Bone marrow (tissue), 2 donors: ENCODE measurements around the gene STXBP6.

Experiments used
- DNase-seq, 2 donors: peaks; one replicate each; lab custom pipeline; 2025; lab: John Stamatoyannopoulos, UW

STXBP6 gene

DNA sequence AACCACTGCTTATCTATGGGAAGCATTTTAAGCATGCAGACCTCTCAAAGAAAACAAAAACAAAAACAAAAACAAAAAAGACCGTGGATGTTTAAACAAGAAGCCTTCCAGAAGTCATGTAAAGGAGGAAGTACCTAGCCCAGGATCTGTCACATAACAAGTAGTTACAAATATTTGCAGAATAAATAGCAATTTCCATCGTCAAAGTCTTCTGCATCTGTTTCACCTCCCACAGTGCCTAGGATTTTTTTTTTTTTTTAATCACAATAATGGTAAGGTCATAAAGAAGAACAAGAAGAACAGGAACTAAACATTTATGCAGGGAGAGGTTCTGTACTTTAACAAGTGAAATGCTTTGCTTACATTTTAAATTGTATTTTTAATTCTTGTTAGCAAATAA lies 2.4 kb upstream of the STXBP6 start:
- DNase-seq = no peak

DNA sequence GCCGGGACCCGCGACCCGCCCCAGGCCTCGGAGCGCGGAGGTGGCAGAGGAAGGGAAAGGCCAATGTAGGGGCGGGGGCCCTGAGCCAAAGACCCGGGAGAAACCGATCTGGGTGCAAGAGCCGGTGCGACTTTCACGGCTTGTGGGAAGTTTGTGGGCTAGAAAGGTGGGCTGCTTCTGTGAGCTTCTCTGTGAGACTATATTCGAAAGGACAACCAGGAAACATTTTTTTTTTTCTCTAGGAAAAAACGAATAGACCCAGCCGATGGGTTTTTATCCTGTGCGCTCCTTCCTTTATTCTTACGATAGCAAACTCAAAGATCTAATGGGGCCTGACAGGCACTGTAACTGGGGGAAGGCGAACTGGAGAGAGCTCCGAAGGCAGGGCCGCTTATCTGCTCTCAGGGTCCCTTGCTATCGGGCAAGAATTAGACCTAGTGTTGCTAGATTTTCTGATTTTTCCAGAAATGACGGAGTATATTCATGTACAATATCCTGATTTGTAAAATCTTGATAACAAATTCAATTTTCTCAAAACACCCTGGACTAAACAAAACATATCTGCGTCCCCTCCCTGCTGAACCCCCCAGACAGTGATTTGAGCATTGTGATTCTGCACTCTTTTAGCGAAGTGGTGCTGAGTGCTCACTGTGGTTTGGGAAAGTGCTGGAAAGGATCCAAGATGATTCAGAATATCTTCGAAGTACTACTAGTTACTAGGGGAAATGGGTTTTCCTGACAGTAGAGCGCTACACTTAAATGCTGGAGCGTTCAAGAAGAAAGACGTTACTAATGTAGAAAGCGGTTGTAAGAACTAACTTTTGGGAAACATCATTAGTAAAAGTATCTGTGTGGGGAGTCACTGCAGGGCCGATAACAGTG lies 563 bp upstream of the STXBP6 start:
- DNase-seq = no peak

DNA sequence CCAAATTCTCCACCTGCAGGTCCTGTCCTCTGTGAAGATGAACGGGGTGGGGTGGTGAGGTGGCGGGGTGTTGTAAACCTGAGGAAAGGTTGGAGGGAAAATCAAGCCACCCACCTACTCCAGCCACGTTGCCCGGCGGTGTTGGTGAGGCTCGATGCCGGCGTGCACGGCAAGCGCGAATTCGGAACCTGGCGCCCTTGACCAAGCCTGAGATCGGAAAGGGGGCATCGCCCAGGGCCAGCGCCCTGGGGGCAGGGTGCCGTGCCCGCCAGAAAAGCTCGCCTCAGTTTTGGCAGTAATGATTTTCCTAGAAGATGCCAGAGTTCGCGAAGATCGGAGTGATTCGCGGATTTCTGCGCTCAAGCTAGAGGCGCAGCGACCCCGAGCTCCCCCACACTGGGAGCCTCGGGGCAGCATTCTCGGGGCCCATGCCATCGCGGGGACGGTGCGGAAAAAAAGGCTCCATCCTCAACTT lies 817 bp downstream of the STXBP6 start:
- no peak for DNase-seq

DNA sequence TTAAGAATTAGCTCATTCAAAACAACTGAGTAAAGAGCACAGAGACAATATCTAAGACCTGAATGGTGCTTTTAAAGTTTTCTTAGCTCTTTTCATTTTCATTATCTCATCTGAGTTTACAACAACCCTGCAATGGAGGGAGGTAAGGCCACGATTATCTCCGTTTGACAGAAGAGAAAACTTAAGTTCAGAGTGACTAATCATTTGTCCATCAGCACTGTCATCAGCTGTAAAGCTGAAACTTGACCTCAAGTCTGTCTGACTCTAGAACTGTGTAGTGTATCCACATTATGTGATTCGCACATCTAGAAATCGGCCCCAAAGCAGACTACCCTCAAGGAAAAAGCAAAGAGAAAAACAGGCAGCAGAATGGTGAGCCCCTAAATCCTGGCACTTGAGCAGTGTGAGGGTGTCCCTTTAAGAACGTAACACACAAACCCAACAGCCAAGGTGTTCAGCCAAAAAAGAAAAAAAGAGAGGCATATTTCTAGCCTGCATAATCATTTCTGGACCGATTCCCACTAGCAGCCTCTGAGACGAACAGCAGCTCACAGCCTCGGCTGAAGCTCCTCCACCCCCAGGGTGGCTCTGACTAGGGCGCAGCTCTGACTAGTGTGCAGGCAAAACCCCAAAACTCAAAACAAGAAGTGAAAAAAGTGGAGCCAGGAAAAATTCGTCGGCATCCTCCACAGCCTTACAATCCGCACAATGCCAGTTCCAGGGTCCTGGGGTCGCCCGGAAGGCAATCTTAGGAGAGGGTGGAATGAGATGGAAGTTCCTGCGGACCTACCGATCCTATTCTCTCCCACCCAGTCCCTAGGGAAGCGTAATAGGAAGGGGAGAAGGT lies 1.6 kb downstream of the STXBP6 start:
- DNase-seq = no peak

DNA sequence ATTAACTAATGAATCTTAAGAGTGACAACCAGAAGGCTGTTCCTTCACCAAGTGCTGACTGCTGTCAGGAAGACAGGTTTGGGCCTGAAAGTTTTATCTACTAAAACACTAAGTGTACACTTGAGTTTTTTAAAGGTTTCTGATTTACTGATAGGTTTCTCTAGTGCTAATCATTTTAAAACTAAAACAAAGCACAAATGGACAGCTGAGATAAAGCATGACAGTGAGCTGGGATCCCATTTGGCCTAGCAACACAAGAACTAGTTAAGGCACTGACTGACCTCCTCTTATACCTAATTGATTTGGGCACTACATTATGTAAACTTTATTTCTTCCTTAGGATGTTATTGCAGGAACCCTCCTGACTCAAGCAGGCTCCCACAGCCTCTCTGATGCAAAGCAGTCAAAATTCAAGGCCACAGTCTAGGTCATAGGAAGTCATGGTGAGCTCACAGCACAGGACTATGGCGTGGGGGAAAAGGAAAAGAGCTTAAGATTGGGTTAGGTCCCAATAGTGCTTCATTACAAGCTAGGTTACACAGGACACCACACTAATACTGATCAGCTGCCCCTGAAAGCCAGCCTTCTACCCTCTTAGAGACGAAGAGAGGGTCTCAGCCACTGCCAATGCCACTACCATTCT lies 3.5 kb downstream of the STXBP6 start:
- DNase-seq = no peak

DNA sequence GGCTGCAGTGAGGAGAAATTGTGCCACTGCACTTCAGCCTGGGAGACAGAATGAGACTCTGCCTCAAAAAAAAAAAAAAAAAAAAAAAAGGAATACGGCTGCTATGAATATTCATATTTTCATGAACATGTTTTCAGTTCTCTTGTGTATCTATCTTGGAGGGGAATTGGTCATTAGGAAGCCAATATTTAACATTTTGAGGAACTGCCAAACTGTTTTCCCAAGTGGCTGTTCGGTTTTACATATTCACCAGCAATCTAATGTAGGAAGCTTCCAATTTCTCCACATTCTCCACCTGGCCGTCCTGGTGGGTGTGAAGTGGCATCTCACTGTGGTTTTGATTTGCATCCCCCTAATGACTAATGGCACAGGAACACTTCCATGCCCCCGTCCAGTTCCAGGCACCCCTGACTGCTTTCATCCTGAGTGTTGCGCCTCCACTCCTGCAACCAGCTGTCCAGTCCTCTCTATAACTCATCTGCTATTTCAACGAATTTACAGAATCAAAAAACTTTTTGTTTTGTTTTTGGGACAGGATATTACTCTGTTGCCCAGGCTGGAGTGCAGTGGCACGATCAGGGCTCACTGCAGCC lies 5.7 kb downstream of the STXBP6 start:
- DNase-seq = no peak

DNA sequence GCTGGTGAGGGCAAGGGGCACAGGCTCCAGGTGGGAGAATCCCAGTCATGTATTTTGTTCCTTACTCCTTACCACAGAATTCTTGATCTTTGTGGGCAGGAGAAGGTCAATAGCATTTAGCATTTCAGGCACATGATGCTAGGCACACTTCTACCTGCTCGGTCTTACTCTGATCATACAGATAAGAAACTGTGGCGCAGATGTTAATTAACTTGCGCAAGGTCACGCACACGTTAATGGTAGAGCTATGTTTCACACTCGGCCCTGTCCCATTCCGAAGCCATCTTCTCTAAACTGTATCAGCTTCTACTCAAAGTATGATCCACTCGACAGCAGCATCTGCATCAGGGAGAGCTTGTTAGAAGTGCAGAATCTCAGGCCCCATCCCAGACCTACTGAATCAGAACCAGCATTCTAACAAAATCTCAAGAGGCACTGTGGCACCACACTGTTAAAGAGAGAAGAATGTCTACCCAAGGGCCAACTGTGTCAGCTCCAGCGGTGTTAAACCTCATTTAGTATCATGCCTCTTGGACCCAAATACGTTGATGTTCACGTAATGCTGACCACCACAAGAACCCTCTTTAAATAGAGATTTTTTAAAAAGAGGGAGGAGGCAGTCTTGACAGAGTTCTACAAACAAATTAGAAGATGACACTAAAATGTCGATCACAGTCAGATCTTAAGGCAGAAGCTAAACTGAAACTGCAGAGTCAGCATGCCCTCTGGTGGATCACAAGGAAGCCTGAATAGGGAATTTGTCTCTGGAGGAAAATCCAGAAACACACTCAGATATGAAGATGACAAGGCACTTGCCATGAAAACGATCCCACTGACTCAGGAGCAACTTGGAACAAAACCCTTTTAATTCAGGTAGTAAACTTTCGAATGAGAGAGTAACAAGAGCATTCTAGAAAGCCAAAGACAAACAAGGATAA lies 7.3 kb downstream of the STXBP6 start:
- no peak for DNase-seq

DNA sequence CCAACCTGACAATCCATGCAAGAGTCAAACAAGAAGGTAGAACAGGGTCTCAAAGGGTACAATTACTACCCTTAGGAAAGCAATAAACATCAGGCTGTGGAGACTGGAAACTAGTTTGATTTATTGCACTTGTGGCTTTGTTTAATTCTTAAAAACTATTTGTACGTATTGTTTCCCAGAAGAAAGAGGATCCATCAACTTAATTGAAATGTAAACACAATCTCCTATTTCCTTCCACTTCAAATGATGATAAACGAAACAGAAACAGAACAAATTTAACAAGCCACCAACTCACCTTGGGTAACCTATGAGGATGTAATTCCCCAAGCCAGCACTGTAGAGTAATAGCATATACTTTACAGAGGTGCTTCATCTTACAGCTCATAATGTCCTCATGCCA lies 8.0 kb downstream of the STXBP6 start:
- DNase-seq = no peak

DNA sequence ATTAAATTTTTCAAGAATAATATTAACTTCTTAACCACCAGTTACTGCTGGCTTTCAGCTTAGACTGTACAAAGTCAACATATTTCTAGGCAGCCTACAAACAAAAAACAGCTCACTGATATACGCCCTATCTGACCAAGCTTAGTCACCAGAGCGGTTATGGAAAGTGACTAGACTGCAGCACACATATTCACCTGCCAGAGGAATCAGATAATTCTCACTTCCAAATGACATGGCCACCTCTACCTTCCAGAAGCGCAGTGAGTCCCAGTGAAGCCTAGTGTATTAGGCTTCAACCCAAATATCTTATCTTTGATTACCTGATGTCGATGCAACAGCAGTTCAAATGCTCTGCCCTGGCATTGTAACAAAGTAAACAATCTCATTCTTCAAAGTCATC lies 8.5 kb downstream of the STXBP6 start:
- no peak for DNase-seq

DNA sequence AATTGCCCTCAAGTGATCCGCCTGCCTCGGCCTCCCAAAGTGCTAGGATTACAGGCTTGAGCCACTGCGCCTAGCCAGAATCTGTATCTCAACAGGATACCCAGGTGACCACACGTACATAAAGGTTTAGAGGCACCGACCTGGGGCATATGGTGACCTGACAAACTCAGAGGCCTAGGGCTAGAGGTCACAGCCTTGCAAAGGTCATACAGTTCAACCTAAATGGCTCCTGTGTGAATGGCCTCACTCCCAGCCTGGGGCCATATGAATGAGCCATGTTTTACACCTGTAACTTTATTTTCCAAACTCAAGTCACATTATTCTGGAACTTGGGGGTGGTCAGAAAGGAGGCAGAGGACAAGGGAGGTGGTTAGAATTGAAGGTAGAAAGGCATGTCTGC lies 10.0 kb downstream of the STXBP6 start:
- DNase-seq = no peak

DNA sequence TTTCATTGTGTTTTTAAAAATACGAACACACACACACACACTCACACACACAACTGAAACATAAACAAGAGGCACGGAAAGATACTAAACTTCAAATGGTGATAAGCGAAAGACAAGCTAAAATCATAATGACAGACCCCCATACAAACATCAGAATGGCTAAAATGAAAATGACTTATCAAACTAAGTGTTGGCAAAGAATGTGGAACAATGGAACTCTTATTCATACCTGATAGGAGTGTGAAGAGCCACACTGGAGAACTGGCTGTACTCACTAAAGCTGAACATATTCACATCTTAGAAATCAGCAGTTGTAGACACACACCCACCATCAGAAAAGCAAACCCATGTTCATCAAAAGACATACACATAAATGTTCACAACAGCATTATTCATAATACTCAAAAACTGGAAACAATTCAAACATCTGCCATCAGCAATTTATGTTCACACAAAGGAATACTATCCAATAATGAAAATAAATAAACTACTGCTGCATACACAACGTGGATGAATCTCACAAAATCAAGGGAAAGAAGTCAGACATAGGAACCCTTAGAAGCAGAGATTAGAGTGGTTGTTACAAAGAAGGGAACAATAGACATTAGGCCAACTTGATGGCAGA lies 11.8 kb downstream of the STXBP6 start:
- no peak for DNase-seq

DNA sequence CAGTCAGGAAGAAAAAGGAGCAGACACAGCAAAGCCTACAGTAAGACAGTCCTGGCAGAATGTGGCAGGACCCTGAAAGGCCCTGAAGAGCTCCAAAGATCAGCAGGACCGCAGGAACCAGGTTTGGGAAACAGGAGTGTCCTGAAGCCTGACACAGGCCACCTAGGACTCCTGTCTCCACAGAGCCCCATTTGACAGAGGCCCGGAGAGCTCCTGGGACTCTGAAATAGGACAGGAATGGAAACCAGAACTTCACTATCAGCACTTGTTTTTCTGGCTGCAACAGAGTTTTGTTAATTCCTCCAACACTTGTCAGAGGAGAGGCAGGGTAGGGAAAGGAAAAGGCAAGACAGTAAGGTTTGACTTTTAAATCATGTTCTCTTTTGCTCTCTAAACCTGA lies 12.9 kb downstream of the STXBP6 start:
- DNase-seq = no peak

DNA sequence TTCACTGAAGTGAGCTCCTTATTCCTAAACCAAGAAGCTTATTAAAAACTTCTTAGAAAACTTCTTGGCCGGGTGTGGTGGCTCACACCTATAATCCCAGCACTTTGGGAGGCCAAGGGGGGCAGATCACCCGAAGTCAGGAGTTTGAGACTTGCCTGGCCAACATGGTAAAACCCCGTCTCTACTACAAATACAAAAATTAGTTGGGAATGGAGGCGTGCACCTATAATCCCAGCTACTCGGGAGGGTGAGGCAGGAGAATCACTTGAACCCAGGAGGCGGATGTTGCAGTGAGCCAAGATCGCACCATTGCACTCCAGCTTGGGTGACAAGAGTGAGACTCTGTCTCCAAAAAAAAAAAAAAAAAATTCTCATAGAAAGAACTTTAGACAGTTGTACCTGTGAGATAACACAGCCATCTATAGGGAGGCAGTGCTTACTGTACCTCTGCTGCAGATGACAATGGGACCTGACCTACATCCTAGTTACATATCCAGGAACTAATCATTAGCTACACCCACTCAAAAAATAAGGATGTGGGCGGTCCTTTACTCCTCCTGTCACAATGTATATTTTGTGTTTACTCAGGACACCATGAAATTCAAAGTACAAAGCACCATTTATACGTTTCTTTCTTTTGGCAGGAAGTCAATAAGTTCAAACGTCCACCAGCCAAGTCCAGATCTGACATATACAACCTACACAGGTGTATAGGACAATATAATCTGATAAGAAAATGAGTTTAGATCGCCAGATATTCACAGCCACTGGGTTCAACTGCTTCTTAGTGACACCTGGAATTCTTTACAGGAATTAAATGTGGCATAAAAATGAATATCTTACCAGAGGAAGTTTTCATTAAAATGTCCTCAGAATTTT lies 14.9 kb downstream of the STXBP6 start:
- DNase-seq = no peak

DNA sequence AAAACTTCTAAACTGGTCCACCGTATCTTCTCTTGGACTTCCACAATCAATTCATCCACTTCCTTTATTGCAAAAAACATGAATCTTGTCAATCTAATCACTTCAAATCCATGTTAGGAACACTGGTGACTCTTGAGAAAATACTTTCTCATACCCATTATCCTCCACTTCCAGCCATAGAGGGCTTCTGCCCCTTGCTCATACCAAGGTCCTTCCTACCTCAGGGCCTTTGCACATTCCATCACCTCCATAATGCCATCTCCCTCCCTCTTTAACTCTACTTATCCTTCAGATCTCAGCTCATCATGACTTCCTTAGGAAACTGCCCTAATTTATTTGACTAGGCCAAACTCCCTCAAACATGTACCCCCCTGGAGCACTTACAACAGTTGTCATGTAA lies 16.6 kb downstream of the STXBP6 start:
- no peak for DNase-seq

DNA sequence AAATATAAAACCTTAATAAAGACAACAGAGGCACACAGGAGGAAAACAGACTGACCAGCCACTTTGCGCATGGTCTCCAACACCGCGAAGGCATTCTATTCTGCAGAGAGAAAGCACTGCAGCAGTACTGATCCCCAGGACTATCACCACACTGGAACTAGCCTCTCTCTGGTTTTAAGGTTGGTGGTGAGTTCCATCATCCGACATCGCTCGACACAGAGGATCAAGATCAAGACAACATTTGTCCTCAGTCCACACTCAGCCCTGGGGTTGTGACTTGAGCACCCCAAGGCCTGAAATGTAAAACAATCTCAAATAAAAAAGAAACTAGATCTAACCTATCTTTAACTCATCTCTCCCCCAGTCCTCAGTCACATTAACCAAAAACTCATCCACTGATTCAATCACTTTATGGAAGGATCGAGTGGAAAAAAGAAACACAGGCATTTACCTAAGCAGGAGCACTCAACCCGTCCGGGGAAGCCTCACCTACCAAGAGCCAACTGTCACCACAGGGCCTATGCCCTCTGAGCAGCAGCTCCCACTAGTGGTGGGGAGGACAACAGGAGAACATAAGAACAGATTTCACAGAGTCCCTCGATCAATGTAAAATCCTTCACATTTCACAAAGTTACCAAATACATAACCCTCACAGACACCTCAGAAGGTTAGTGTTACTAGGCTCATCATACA lies 17.7 kb downstream of the STXBP6 start:
- no peak for DNase-seq

DNA sequence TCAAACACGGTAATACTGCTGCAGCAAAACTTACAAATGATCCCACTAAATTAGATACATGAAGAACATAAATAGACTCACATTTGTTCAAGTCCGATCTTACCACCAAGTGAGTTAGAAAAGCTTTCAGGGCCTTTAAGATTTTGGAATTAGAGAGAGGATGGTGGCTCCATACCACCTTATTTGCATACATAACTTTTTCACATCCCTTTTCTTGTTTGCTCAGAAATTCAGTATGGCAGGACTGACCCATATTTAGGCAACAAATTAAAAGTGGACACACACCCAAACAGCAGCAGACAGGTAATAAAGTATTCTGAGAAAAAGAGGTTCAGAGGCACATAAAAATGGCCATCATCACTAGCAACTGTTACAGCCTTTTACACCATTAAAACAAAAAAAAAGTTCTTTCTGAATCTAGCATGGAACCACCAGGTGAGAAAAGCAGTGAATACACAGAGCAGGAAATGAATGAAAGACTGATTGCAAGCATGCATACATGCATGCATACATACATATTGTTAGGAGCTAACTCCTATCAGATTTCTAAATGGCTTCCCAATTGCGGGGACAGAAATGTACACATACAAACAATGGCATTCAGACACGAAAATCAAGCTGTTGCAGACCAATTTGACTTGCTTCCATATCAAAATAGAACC lies 23.3 kb downstream of the STXBP6 start:
- no peak for DNase-seq

DNA sequence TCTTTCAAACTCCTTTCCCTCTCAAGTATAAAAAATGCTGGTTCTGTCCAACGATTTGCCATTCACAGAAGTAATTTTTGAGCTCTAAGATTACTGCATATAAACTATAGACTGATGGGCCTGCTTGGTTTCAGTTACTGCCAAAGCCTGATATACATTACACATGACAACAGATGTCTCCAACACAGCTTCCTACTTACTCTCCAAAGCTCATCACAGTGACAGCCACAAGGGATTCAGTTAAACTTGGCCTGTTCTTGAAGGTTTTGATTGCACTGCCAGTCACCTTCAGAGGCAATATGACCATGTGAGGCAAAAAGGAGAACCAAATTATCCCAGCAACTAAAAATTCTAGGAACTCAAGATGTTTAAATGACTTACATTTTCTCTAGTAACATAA lies 30.1 kb downstream of the STXBP6 start:
- DNase-seq = no peak

DNA sequence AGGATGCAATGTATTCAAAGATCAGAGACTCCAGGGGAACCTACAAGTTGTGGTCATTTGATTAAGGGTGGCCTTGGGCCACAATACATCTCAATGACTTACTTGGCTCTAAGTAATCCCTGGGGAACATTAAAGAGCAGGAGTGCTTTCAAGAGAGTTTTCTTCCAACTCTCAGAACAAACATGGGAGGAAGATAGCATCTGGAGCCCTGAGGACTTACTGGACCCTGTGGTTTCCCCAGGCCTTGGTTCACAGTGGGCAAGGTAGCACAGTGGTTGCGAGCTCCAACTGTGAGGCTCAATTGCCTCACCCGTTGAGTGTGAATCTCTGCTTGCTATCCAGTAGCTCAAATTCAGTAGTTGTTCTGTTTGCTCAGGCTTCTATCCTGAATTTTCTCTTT lies 32.4 kb downstream of the STXBP6 start:
- DNase-seq = no peak
